ENCODE measurements around the gene LENEP.
A peak's percentile ranks its signal among the peaks of the same experiment; 100 is the strongest.

The LENEP gene

GRCh38 chr1:154993572-154994268, at the start of gene LENEP:
Gene LENEP (plus strand): TSS chr1:154993586. CDS start chr1:154993608, 22 bp downstream.
- no peak for DNase-seq (ENCODE audit: low read depth)
- no peak within 1 kb of the TSS for H3K4me3 ChIP-seq (ENCODE audit: control insufficient read depth, low read depth, low read length)
- no peak for TF ChIP-seq CTCF (IDR thresholded peaks at IDR 0.05; ENCODE audit: control insufficient read depth, insufficient read depth, low read depth, low read length, missing control alignments)

- no peak overlapping the region for H3K4me3 ChIP-seq (ENCODE audit: control insufficient read depth, low read depth, low read length)
- TF ChIP-seq CTCF (IDR thresholded peaks at IDR 0.05; ENCODE audit: control insufficient read depth, insufficient read depth, low read depth, low read length, missing control alignments) = peak; percentile 83
- DNase-seq (ENCODE audit: low read depth) = no peak
Observed at GRCh38 chr1:154943649-154944400, 49.6 kb upstream of the LENEP start.

- no peak for DNase-seq (ENCODE audit: low read depth)
- no peak for TF ChIP-seq CTCF (IDR thresholded peaks at IDR 0.05; ENCODE audit: control insufficient read depth, insufficient read depth, low read depth, low read length, missing control alignments)
- no peak overlapping the region for H3K4me3 ChIP-seq (ENCODE audit: control insufficient read depth, low read depth, low read length)
Observed at GRCh38 chr1:154944401-154945159, 48.8 kb upstream of the LENEP start.

- TF ChIP-seq CTCF (IDR thresholded peaks at IDR 0.05; ENCODE audit: control insufficient read depth, insufficient read depth, low read depth, low read length, missing control alignments) = no peak
- no peak for DNase-seq (ENCODE audit: low read depth)
- H3K4me3 ChIP-seq (ENCODE audit: control insufficient read depth, low read depth, low read length) = no peak overlapping the region
Observed at GRCh38 chr1:154945160-154945961, 48.0 kb upstream of the LENEP start.

GRCh38 chr1:154945962-154946850, 47.2 kb upstream of the LENEP start:
- DNase-seq (ENCODE audit: low read depth) = no peak
- no peak for TF ChIP-seq CTCF (IDR thresholded peaks at IDR 0.05; ENCODE audit: control insufficient read depth, insufficient read depth, low read depth, low read length, missing control alignments)
- H3K4me3 ChIP-seq (ENCODE audit: control insufficient read depth, low read depth, low read length) = no peak overlapping the region
